ENCODE results near the gene PPP5C.

GRCh38 chr19:46390866-46391265 lies 44.0 kb downstream of the PPP5C start:
- TF ChIP-seq, protein P1, sequence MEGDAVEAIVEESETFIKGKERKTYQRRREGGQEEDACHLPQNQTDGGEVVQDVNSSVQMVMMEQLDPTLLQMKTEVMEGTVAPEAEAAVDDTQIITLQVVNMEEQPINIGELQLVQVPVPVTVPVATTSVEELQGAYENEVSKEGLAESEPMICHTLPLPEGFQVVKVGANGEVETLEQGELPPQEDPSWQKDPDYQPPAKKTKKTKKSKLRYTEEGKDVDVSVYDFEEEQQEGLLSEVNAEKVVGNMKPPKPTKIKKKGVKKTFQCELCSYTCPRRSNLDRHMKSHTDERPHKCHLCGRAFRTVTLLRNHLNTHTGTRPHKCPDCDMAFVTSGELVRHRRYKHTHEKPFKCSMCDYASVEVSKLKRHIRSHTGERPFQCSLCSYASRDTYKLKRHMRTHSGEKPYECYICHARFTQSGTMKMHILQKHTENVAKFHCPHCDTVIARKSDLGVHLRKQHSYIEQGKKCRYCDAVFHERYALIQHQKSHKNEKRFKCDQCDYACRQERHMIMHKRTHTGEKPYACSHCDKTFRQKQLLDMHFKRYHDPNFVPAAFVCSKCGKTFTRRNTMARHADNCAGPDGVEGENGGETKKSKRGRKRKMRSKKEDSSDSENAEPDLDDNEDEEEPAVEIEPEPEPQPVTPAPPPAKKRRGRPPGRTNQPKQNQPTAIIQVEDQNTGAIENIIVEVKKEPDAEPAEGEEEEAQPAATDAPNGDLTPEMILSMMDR (IDR thresholded peaks at IDR 0.05), result no peak
- TF ChIP-seq ZFX (IDR thresholded peaks at IDR 0.05; ENCODE audit: borderline replicate concordance), result no peak
